Esophagus muscularis mucosa (tissue), 4 donors: ENCODE measurements around the gene PLXDC2.

Experiments
- EP300 ChIP-seq: sonication (generic); formaldehyde crosslinking; IDR thresholded peaks from one replicate; pipeline ENCODE4 v1.6.1; 2017; ENCODE audit warnings: antibody characterized with exemption
- POLR2A ChIP-seq: fragments of 450-650 bp; IDR thresholded peaks from one replicate; pipeline ENCODE4 v1.6.1; 2017; ENCODE audit warnings: antibody characterized with exemption, moderate library complexity, mild to moderate bottlenecking, low read depth
- POLR2AphosphoS5 ChIP-seq, 2 donors: sonication (generic); formaldehyde crosslinking; IDR thresholded peaks; one replicate each; pipeline ENCODE4 v1.6.1; 2017; ENCODE audit warnings: antibody characterized with exemption in 2 of 2
- TF ChIP-seq, protein P1 (sequence below), 3 experiments: fragments of 200-600 bp in 2 of 3; fragments of 450-650 bp in 1 of 3; sonication (generic) in 2 of 3; IDR thresholded peaks; one replicate each; pipeline ENCODE4 v1.5.1; 2017 to 2019; ENCODE audit warnings: antibody characterized with exemption in 3 of 3, mild to moderate bottlenecking in 2 of 3, moderate library complexity in 1 of 3

GRCh38 chr10:20247454-20247853 lies 431.2 kb downstream of the PLXDC2 start:
- TF ChIP-seq, protein P1, sequence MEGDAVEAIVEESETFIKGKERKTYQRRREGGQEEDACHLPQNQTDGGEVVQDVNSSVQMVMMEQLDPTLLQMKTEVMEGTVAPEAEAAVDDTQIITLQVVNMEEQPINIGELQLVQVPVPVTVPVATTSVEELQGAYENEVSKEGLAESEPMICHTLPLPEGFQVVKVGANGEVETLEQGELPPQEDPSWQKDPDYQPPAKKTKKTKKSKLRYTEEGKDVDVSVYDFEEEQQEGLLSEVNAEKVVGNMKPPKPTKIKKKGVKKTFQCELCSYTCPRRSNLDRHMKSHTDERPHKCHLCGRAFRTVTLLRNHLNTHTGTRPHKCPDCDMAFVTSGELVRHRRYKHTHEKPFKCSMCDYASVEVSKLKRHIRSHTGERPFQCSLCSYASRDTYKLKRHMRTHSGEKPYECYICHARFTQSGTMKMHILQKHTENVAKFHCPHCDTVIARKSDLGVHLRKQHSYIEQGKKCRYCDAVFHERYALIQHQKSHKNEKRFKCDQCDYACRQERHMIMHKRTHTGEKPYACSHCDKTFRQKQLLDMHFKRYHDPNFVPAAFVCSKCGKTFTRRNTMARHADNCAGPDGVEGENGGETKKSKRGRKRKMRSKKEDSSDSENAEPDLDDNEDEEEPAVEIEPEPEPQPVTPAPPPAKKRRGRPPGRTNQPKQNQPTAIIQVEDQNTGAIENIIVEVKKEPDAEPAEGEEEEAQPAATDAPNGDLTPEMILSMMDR (IDR thresholded peaks at IDR 0.05), result no peak
- no peak for TF ChIP-seq POLR2AphosphoS5 (IDR thresholded peaks at IDR 0.05)
- TF ChIP-seq POLR2A, result no peak
- TF ChIP-seq EP300, result no peak
